NCI-H2029 (cell line): Measurements from ENCODE around the gene KCNA1.

ENCODE experiments used
- DNase-seq: peaks from one replicate; lab custom pipeline; 2025; lab: John Stamatoyannopoulos, UW

The KCNA1 gene

DNA sequence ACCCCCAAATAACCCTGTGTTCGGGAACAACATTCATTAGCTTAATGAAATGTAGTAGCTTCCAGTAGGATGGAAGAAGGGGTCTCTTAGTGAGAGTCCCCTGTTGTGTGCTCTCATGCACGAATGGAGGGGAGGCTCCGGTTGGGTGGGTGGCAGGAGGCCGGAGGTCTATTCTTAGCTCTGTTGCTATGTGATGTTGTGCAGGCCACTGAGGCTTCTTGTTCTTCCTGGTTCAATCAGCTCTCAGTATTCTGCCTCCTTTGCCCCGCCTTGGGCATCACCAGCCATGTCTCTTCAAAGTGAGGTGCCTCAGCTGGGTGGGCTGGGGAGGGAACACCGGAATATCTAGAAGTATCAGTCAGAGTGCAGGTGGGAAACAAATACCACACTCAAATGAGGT, 50.8 kb downstream of the KCNA1 start:
- no peak for DNase-seq

GRCh38 chr12:4961311-4961710, 51.6 kb downstream of the KCNA1 start:
- no peak for DNase-seq

GRCh38 chr12:4962539-4963486, 53.1 kb downstream of the KCNA1 start:
- DNase-seq, result no peak
